ENCODE measurements around the gene LMF1.

Gene LMF1

GRCh38 chr16:898761-899682, 71.8 kb downstream of the LMF1 start:
- DNase-seq (ENCODE audit: low read depth) = no peak
- TF ChIP-seq CTCF (conservative IDR thresholded peaks at IDR 0.05; ENCODE audit: control insufficient read depth, insufficient read depth, low read depth, low read length) = no peak

GRCh38 chr16:898216-898615, 72.6 kb downstream of the LMF1 start:
- no peak for TF ChIP-seq CTCF (conservative IDR thresholded peaks at IDR 0.05; ENCODE audit: control insufficient read depth, insufficient read depth, low read depth, low read length)
- no peak overlapping the region for H3K4me3 ChIP-seq (ENCODE audit: control insufficient read depth, low read depth, low read length)
- DNase-seq (ENCODE audit: low read depth) = no peak

More at GRCh38 chr16:898761-899682, 71.8 kb downstream of the LMF1 start:
- no peak overlapping the region for H3K4me3 ChIP-seq (ENCODE audit: control insufficient read depth, low read depth, low read length)

GRCh38 chr16:897701-898100, 73.1 kb downstream of the LMF1 start:
- no peak for DNase-seq (ENCODE audit: low read depth)
- TF ChIP-seq CTCF (conservative IDR thresholded peaks at IDR 0.05; ENCODE audit: control insufficient read depth, insufficient read depth, low read depth, low read length) = no peak
- H3K4me3 ChIP-seq (ENCODE audit: control insufficient read depth, low read depth, low read length) = no peak overlapping the region

GRCh38 chr16:897200-897543, 73.6 kb downstream of the LMF1 start:
- DNase-seq (ENCODE audit: low read depth) = no peak
- TF ChIP-seq CTCF (conservative IDR thresholded peaks at IDR 0.05; ENCODE audit: control insufficient read depth, insufficient read depth, low read depth, low read length) = no peak
- no peak overlapping the region for H3K4me3 ChIP-seq (ENCODE audit: control insufficient read depth, low read depth, low read length)

GRCh38 chr16:896261-897199, 74.3 kb downstream of the LMF1 start:
- no peak overlapping the region for H3K4me3 ChIP-seq (ENCODE audit: control insufficient read depth, low read depth, low read length)
- DNase-seq (ENCODE audit: low read depth) = no peak
- no peak for TF ChIP-seq CTCF (conservative IDR thresholded peaks at IDR 0.05; ENCODE audit: control insufficient read depth, insufficient read depth, low read depth, low read length)

- no peak for TF ChIP-seq CTCF (conservative IDR thresholded peaks at IDR 0.05; ENCODE audit: control insufficient read depth, insufficient read depth, low read depth, low read length)
- H3K4me3 ChIP-seq (ENCODE audit: control insufficient read depth, low read depth, low read length) = no peak overlapping the region
- DNase-seq (ENCODE audit: low read depth) = no peak
These were observed 75.4 kb downstream of the LMF1 start for GRCh38 chr16:895371-895770.

All from fibroblast of mammary gland (primary cell).